ENCODE measurements around the gene CERS6. TPM values are rescaled to one million over a fixed set of nuclear protein-coding genes. Genes with fewer than 3 reads are reported as not detected.

CERS6 gene
- total and polyA plus RNA-seq, 2 of the 8 experiments (the other 6 are each of a cell fraction or from before 2014, with no cell fraction given): 6.8 to 28.2 TPM

- POLR2A ChIA-PET (ENCODE audit: partially characterized antibody): interaction anchor here (0.8 kb wide), 1 partner anchor 43 kb away, joined by 3 read pairs; no protein-coding TSS in a partner anchor
- Histone ChIP-seq H3K4me3 (ENCODE audit: extremely low read depth in 1 of 4, insufficient read depth in 2 of 4, low read depth in 3 of 4, low read length in 4 of 4) (no peak overlapping the region), H3K9ac (replicated peaks in 1 of 4; ENCODE audit: extremely low read depth in 1 of 4, low read depth in 3 of 4, low read length in 3 of 4) (no peak overlapping the region), H2BK5ac (ENCODE audit: low read depth, low read length) (no peak overlapping the region), H3K18ac (ENCODE audit: extremely low read depth, low read length) (no peak overlapping the region), H3K56ac (replicated peaks; ENCODE audit: insufficient read length, low read depth, low read length) (no peak overlapping the region), H3K4me1 (replicated peaks in 1 of 4; ENCODE audit: control insufficient read depth in 3 of 4, insufficient read depth in 4 of 4, low read length in 3 of 4) (peaks cover 2 to 9% (median 4%) of the 10 kb centered on the region in 4 experiments; a peak in 5 of 7 replicates), H3K79me2 (ENCODE audit: control insufficient read depth in 1 of 2, insufficient read depth in 2 of 2, low read length in 2 of 2) (peaks cover 4 to 95% of the 10 kb centered on the region in 2 experiments; a peak in 3 of 4 replicates), H4K5ac (ENCODE audit: insufficient read length, low read depth, low read length) (no peak overlapping the region), H4K20me1 (replicated peaks in 1 of 2; ENCODE audit: control insufficient read depth in 1 of 2, insufficient read depth in 2 of 2, low read length in 2 of 2) (peaks cover 4 to 7% of the 10 kb centered on the region in 2 experiments), H2BK12ac (ENCODE audit: low read depth, low read length) (no peak overlapping the region), H3K9me3 (ENCODE audit: insufficient read depth in 2 of 2, low read depth in 1 of 2, low read length in 1 of 2) (no peaks in the 10 kb centered on the region), H4K8ac (ENCODE audit: extremely low read depth, insufficient read depth, low read length) (no peak overlapping the region), H3K27ac (ENCODE audit: low read depth, low read length) (no peak overlapping the region), H3K4me2 (ENCODE audit: insufficient read depth in 1 of 2, low read depth in 2 of 2, low read length in 2 of 2) (no peak overlapping the region), H2BK120ac (replicated peaks; ENCODE audit: low read depth, low read length) (no peak overlapping the region), H2BK15ac (ENCODE audit: low read length) (no peak overlapping the region), H2AK5ac (ENCODE audit: low read depth, low read length) (no peak overlapping the region), H3K4ac (replicated peaks; ENCODE audit: insufficient read length, low read depth, low read length) (no peak overlapping the region), H2BK20ac (ENCODE audit: low read length) (no peak overlapping the region), H3K23me2 (ENCODE audit: low read depth, low read length) (no peaks in the 10 kb centered on the region), H3K27me3 (replicated peaks in 1 of 4; ENCODE audit: control insufficient read depth in 3 of 4, extremely low read depth in 1 of 4, insufficient read depth in 3 of 4, low read length in 3 of 4) (no peaks in the 10 kb centered on the region), H3K14ac (ENCODE audit: insufficient read length) (no peak overlapping the region), H3K79me1 (ENCODE audit: low read depth, low read length) (peaks cover 3% of the 10 kb centered on the region), H4K91ac (replicated peaks; ENCODE audit: insufficient read length, low read length) (no peak overlapping the region), H3K23ac (ENCODE audit: insufficient read length) (no peak overlapping the region), H3K36me3 (ENCODE audit: control insufficient read depth in 2 of 4, insufficient read depth in 4 of 4, low read length in 3 of 4) (no peaks in the 10 kb centered on the region), H2AFZ (ENCODE audit: low read length) (no peak overlapping the region)
- DNase-seq (ENCODE audit: low read depth in 1 of 2, low spot score in 2 of 2) (no peak), FAIRE-seq (no peak)
- 86% methylated on average over 4 of the region's 4 CpGs; no CpG with 5 or more reads in 1 of the 2 experiments for WGBS, 2 experiments (ENCODE audit: extremely low coverage in 1 of 2, insufficient coverage in 1 of 2, insufficient read length in 1 of 2, insufficient replicate concordance in 2 of 2, low coverage in 1 of 2, low lambda C conversion rate in 2 of 2, missing lambda C conversion rate in 1 of 2)
- no peak for TF ChIP-seq NANOG (IDR thresholded peaks at IDR 0.05; ENCODE audit: insufficient read depth, low read depth, low read length, poor library complexity, severe bottlenecking)
- no peak for TF ChIP-seq TAF7 (optimal IDR thresholded peaks at IDR 0.05; ENCODE audit: borderline replicate concordance, low read depth, low read length)
- CTCF ChIA-PET (ENCODE audit: partially characterized antibody): interaction anchor here (1.2 to 1.5 kb wide), 3 partner anchors 15 to 167 kb away, joined by 3 to 6 read pairs (median 3); no protein-coding TSS in a partner anchor
These were observed 19.6 kb downstream of the CERS6 start for GRCh38 chr2:168475636-168476035.
